Glutamatergic neuron (in vitro differentiated cells): ENCODE results near the gene LAD1. TPM values are rescaled to one million over a fixed set of nuclear protein-coding genes. Genes with fewer than 3 reads are reported as not detected.

Source experiments
- DNase-seq: peaks from one replicate; pipeline ENCODE4 v3.0.0; 2022
- H3K27ac Mint-ChIP-seq: one replicate; pipeline ENCODE4 v1.8.0; 2020; ENCODE audit warnings: mild to moderate bottlenecking, mixed read lengths, inconsistent platforms; ENCODE audit not compliant: unreplicated experiment
- H3K27me3 Mint-ChIP-seq: one replicate; pipeline ENCODE4 v1.8.0; 2020; ENCODE audit warnings: mild to moderate bottlenecking, moderate library complexity, mixed read lengths, inconsistent platforms; ENCODE audit not compliant: unreplicated experiment
- H3K36me3 Mint-ChIP-seq: one replicate; pipeline ENCODE4 v1.8.0; 2020; ENCODE audit warnings: mild to moderate bottlenecking, mixed read lengths, inconsistent platforms; ENCODE audit not compliant: unreplicated experiment
- H3K4me1 Mint-ChIP-seq: one replicate; pipeline ENCODE4 v1.8.0; 2020; ENCODE audit warnings: mild to moderate bottlenecking, low read depth, mixed read lengths, inconsistent platforms; ENCODE audit not compliant: unreplicated experiment
- H3K4me3 Mint-ChIP-seq: one replicate; pipeline ENCODE4 v1.8.0; 2020; ENCODE audit warnings: mild to moderate bottlenecking, mixed read lengths, inconsistent platforms; ENCODE audit not compliant: unreplicated experiment
- H3K9me3 Mint-ChIP-seq: one replicate; pipeline ENCODE4 v1.8.0; 2020; ENCODE audit warnings: mild to moderate bottlenecking, moderate library complexity, mixed read lengths, inconsistent platforms; ENCODE audit not compliant: unreplicated experiment
- CTCF ChIP-seq: fragments of 200-600 bp; sonication (generic); IDR thresholded peaks from one replicate; pipeline ENCODE4 v1.5.0; 2021; ENCODE audit not compliant: partially characterized antibody, unreplicated experiment
- total RNA-seq: library from RNA; stranded (reverse); fragmentation: NEBNext Ultra II Directional; extraction: Animal tissue kit (Norgen Biotek cat#: 25700); gene quantifications from one replicate; pipeline ENCODE4 v1.2.1, GENCODE V29; 2021; ENCODE audit not compliant: unreplicated experiment

LAD1 gene
- total RNA-seq, 1 donor from 2014 or later = 0.25 TPM

GRCh38 chr1:201369209-201369608 is 29.9 kb downstream of the LAD1 start:
- H3K4me1 Mint-ChIP-seq = peaks cover 6% of the 10 kb centered on the region
- peaks cover 11% of the 10 kb centered on the region for H3K27me3 Mint-ChIP-seq
- no peaks in the 10 kb centered on the region for H3K36me3 Mint-ChIP-seq
- DNase-seq = no peak
- H3K4me3 Mint-ChIP-seq = no peak overlapping the region
- TF ChIP-seq CTCF = no peak
- peaks cover 8% of the 10 kb centered on the region for H3K9me3 Mint-ChIP-seq
- no peak overlapping the region for H3K27ac Mint-ChIP-seq

- Mint-ChIP-seq H3K36me3 (no peaks in the 10 kb centered on the region), H3K4me3 (no peak overlapping the region), H3K4me1 (no peaks in the 10 kb centered on the region), H3K9me3 (peaks cover 8% of the 10 kb centered on the region), H3K27ac (no peak overlapping the region), H3K27me3 (peaks cover 13% of the 10 kb centered on the region)
- DNase-seq = no peak
- no peak for TF ChIP-seq CTCF
Measured at GRCh38 chr1:201366696-201367095, 32.4 kb downstream of the LAD1 start.

GRCh38 chr1:201365251-201365650 is 33.9 kb downstream of the LAD1 start:
- peak; percentile 4 for DNase-seq
- Mint-ChIP-seq H3K27me3 (peaks cover 10% of the 10 kb centered on the region), H3K4me3 (no peak overlapping the region), H3K9me3 (peaks cover 8% of the 10 kb centered on the region), H3K4me1 (no peaks in the 10 kb centered on the region), H3K27ac (no peak overlapping the region), H3K36me3 (no peaks in the 10 kb centered on the region)
- TF ChIP-seq CTCF = no peak

GRCh38 chr1:201364808-201365105 is 34.4 kb downstream of the LAD1 start:
- Mint-ChIP-seq H3K4me1 (no peaks in the 10 kb centered on the region), H3K27ac (no peak overlapping the region), H3K4me3 (no peak overlapping the region), H3K36me3 (no peaks in the 10 kb centered on the region), H3K27me3 (peaks cover 10% of the 10 kb centered on the region), H3K9me3 (peaks cover 8% of the 10 kb centered on the region)
- peak; percentile 9 for DNase-seq
- no peak for TF ChIP-seq CTCF

- Mint-ChIP-seq H3K27ac (no peak overlapping the region), H3K27me3 (peaks cover 12% of the 10 kb centered on the region), H3K36me3 (no peaks in the 10 kb centered on the region), H3K4me1 (peaks cover 3% of the 10 kb centered on the region), H3K4me3 (no peak overlapping the region), H3K9me3 (peaks cover 5% of the 10 kb centered on the region)
- TF ChIP-seq CTCF = no peak
- DNase-seq = peak; percentile 5
Measured at GRCh38 chr1:201363467-201363866, 35.7 kb downstream of the LAD1 start.
